GM19193 (cell line): ENCODE measurements around the gene LRP1.

Experiments
- POLR2A ChIP-seq: IDR thresholded peaks from 4 replicates; pipeline ENCODE4 v1.6.1; 2011; ENCODE audit not compliant: insufficient read depth, insufficient read length; ENCODE audit errors: extremely low read depth

The LRP1 gene

GRCh38 chr12:57134949-57135348 is 6.7 kb downstream of the LRP1 start:
- no peak for TF ChIP-seq POLR2A

DNA sequence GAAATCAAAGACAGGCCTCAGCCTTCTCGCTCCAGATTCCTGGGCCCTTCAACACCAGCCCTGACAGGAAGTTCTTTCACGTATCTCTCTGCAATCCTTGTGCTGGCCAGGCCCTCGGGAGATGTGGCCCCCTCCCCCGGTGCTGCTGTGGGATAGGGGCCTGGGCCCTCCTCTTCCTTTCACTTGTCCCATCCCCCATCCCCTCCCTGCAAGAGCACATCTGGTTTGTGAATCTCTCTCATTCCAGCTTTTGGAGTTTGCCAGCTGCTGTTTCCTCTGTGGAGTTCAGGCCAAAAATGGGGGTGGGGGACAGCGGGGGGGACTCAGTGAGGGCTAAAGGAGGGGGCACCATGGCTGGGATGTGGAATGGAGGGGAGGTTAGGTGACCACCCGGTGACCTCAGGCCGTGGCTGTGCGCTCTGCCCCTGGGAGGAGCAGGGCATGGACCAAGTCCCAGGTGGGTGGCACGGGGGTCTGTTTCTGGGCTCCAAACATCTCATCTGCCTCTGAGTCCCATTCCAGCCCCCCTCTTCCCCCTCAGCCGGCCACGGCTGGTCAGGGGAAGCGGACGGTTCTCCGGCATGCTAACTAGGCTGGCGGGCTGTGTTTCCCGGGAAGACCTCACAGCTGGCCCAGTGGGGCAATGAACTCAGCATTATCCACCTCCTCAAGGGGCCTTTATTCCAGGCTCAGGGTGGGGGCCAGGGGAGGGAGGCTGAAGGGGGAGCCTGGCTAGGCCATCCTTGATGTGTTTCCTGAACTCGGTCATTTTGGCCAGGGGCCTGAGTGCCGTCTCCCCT is 7.4 kb downstream of the LRP1 start:
- TF ChIP-seq POLR2A: no peak

DNA sequence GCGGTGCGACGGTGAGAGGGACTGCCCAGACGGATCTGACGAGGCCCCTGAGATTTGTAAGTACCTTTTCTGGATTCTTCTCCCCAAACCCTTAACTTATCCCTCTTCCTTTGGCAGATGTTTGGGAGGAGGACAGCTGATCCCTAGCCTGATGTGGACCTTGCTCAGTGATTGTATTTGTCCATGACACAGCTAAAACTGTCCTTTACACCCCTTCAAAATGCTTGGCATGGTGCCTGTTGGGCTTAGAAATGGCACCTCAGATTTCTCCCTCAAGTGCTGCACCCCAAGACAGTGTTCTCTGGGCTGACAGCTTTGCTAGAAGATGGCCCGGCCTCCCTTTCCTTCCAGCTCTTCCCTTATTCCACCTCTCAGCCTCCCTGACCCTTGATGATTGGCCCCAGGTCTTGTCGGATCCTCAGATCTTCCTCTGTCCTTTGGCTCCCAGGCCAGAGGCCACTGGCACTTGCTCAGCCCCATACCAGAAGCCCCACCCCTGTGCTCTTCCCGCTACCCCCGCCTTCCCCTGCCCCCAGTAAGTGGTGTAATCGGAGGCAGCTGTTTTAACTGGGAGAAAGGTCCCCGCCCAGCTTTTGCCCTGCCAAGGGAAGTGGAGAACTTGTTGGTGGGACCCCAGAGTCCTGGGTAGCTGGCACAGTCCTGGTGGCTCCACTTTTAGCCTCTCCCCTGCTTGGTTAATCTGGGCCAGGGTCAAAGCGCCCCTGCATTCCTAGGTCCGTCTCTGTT is 10.4 kb downstream of the LRP1 start:
- TF ChIP-seq POLR2A: no peak

DNA sequence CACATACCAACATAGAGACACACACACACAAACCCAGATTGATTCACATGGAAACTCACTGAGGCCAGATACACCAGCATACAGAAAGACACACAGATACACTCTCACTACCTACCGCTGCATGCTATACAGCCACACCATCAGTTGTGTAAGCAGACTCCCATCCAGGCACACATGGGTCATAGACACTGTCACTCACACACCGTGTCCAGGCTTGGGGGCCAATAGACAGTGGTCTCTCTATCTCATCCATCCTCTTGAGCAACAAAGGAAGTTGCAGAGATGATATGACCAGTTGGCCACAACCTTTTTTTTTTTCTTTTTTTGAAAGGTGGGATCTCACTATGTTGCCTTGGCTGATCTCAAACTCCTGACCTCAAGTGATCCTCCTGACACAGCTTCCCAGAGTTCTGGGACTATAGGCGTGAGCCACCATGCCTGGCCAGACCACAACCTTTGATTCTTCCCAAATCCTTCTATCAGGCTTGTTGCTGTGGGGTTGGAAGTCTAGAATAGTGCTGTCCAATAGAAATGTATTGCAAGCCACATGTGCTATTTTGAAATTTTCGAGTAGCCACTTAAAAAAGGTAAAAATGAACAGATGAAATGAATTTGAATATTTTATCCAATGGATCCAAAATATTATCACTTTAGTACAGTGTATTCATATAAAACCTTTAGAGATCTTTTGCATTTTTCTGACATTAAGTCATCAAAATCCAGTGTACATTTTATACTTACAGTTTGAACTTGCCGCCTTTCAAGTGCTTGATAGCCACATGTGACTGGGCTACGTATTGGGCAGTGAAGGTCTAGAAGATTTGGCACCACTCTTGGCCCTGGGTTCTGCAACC is 11.7 kb downstream of the LRP1 start:
- no peak for TF ChIP-seq POLR2A

GRCh38 chr12:57141249-57141648 is 13.0 kb downstream of the LRP1 start:
- no peak for TF ChIP-seq POLR2A

DNA sequence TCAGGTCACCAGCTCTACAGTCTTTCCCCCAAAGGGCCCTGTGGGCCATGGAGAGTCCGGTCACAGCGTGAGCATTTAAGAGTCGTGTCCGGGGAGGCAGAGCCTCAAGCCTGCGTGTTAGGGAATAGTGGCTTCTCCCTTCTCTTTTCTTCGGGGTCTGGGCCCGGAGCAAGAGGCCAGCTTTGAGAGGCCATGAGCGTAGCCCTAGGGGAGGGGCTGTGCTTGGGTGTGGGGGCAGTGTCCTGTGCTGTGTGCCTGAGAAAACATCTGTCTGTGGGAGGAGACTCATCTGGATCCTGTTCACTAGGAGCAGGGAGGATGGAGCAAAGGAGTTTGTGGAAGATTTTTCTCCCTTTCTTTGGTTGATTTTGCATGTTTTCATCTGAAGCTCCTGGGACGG is 13.8 kb downstream of the LRP1 start:
- no peak for TF ChIP-seq POLR2A

DNA sequence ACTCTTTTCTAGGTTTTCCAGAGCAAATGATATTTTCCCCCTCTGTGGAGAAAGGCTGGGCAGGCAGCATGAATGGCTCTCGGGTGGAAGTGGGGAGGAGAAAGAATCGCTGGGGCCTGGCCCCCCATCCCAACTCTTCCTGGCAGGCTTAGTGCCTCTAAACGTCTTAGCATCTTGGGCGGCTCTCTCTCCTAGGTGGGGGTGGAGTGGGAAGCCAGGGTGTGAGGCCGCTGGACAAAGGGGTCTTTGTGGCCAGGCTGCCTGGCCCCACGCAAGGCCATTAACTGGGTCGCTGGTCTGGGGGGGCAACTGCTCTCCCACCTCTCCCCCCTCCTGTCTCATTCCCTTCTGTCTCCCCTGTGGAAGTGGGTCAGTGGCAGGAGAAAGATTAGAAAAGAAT is 14.4 kb downstream of the LRP1 start:
- no peak for TF ChIP-seq POLR2A

DNA sequence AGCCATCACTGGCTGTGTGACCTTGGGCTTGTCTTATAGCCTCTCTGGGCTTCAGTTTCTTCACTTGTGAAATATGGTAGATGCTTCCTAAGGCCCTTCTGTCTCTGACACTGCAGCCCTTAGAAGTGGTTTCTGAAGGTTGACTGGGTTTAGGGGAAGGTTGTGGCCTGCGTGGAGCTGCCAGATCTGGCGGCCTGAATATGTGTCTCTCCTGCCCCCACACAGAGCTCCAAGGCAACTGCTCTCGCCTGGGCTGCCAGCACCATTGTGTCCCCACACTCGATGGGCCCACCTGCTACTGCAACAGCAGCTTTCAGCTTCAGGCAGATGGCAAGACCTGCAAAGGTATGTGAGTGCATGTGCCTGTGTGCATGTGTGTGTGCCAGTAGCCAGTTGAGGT is 15.2 kb downstream of the LRP1 start:
- TF ChIP-seq POLR2A: no peak

DNA sequence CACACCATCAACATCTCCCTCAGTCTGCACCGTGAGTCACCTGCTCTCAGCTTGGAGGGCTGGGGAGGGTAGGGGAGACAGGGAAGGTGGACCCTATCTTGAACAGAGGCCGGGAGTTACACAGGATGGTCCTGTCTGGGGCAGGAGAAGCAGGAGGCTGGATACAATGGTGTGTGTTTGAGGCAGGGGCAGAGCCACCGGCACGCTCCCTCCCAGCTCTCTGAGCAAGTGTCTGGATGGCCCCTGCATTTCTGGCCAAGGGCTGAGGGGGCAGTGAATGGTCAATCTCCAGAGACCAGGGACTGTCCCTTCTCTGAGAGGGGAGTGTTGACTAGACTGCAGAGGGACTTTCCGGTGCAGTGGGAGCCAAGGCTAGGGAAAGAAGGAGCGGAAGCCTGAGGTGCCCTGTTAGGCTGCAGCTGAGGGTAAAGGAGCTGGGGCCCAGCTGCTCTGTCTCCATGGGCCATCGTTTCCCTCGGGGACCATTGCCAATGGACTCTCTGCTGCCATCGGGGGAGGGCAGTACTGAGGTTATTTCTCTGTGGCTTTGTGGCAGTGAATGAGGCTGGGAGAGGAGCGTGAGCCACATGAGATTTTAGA is 17.3 kb downstream of the LRP1 start:
- TF ChIP-seq POLR2A: no peak

DNA sequence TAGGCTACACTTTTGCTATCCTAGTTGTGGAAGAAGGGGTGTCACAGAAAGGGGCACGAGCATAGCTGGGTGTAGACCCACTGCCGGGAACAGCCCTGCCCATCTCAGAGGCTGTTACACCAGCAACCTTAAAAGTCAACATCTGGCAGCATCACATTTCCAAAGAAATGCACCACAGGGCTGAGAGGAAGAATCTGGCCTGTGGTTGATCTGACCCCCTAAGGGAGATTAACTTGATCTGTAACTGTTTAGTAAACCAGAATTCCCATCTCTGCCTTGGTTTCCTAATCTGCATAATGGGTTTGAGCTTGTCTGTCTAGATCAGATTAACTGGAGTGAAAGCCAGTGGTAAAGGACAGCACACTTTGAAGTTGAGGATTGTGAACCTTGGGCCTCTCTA is 17.8 kb downstream of the LRP1 start:
- TF ChIP-seq POLR2A: no peak

DNA sequence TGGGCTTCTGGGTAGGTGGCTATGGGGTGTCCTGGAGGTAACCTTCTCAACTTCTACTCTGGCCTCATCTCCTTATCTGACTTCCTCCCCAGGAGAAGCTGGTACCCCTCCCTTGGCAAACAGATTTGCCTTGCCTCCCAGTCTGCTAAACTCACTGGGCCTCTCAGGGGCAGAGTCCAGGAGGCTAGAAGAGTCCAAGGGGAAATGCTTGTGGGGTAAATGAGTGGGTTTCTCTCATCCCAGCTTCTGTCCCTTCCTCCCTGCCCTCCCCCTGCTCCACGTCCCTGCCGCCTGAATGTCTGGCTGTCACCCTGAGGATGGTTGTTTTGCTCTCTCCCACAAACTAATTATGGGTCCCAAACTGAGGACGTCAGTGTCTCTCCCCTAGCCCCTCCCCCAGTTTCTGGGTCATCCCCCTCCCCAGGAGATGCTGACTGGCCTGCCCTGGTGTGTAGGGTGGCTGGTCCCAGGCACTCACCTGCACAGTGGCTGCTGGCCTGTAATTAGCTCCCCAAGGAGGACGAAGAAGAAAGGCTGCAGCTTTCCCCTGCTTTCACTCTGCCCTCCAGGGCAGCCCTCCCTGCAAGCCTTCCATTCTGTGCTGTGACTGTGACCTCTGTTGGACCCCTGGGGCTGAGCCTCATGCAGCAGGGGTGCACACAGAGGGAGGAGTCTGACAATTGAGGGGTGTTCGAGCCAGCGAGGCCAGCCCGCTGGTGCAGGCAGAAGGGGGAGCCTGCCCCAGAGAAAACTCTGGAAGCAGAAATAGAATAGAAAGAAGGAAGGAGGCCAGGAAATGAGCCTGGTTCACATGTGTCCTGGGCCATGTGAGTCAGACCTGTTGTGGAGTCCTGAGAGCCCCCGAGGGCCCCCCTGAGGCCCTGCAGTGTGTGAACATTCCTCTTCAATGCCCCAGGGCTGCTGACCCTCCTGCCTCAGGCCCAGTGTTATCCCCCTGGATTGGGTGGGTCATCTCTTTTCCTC is 19.0 kb downstream of the LRP1 start, which contains the start of gene LRP1-AS:
Gene LRP1-AS (minus strand): TSS at position 659 of the 984 bp plus-strand sequence.
- no peak for TF ChIP-seq POLR2A

GRCh38 chr12:57148469-57149244 is 20.4 kb downstream of the LRP1 start:
- no peak for TF ChIP-seq POLR2A
